ENCODE measurements around the gene ADGRG3. TPM values are rescaled to one million over a fixed set of nuclear protein-coding genes. Genes with fewer than 3 reads are reported as not detected.

Gene ADGRG3
- total and polyA plus RNA-seq, 2 of the 13 experiments (the other 11 are each of a cell fraction or from before 2014, with no cell fraction given) = 2.7 to 11.8 TPM

GRCh38 chr16:57639172-57639887, 28.8 kb upstream of the ADGRG3 start (continued):
- TF ChIP-seq ZNF275 (CRISPR knock-in tag; IDR thresholded peaks at IDR 0.05; ENCODE audit: borderline replicate concordance) = no peak
- TF ChIP-seq ZNF138 (CRISPR knock-in tag; IDR thresholded peaks at IDR 0.05; ENCODE audit: low read depth) = no peak
- TF ChIP-seq, protein P1, sequence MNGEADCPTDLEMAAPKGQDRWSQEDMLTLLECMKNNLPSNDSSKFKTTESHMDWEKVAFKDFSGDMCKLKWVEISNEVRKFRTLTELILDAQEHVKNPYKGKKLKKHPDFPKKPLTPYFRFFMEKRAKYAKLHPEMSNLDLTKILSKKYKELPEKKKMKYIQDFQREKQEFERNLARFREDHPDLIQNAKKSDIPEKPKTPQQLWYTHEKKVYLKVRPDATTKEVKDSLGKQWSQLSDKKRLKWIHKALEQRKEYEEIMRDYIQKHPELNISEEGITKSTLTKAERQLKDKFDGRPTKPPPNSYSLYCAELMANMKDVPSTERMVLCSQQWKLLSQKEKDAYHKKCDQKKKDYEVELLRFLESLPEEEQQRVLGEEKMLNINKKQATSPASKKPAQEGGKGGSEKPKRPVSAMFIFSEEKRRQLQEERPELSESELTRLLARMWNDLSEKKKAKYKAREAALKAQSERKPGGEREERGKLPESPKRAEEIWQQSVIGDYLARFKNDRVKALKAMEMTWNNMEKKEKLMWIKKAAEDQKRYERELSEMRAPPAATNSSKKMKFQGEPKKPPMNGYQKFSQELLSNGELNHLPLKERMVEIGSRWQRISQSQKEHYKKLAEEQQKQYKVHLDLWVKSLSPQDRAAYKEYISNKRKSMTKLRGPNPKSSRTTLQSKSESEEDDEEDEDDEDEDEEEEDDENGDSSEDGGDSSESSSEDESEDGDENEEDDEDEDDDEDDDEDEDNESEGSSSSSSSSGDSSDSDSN (CRISPR knock-in tag; IDR thresholded peaks at IDR 0.05) = no peak
- TF ChIP-seq, protein P2, sequence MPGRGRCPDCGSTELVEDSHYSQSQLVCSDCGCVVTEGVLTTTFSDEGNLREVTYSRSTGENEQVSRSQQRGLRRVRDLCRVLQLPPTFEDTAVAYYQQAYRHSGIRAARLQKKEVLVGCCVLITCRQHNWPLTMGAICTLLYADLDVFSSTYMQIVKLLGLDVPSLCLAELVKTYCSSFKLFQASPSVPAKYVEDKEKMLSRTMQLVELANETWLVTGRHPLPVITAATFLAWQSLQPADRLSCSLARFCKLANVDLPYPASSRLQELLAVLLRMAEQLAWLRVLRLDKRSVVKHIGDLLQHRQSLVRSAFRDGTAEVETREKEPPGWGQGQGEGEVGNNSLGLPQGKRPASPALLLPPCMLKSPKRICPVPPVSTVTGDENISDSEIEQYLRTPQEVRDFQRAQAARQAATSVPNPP (CRISPR knock-in tag; IDR thresholded peaks at IDR 0.05) = no peak
- peak; percentile 49; the same call in 1 of the 2 replicates for TF ChIP-seq RFX1 (IDR thresholded peaks at IDR 0.05)
- TF ChIP-seq RNF2 (conservative IDR thresholded peaks at IDR 0.05; ENCODE audit: low read depth) = no peak
- TF ChIP-seq ZNF235 (CRISPR knock-in tag; IDR thresholded peaks at IDR 0.05; ENCODE audit: borderline replicate concordance) = no peak
- TF ChIP-seq ZNF207 (IDR thresholded peaks at IDR 0.05; ENCODE audit: borderline replicate concordance) = no peak
- no peak for TF ChIP-seq REL (CRISPR knock-in tag; conservative IDR thresholded peaks at IDR 0.05)

Data from HepG2 (cell line).